Right lobe of liver (tissue), 4 donors: ENCODE measurements around the gene LARP1B.

Source experiments
- POLR2A ChIP-seq: fragments of 450-650 bp; IDR thresholded peaks from one replicate; pipeline ENCODE4 v1.6.1; 2017; ENCODE audit warnings: antibody characterized with exemption, mild to moderate bottlenecking
- TF ChIP-seq, protein P1 (sequence below), 4 donors: fragments of 200-600 bp in 3 of 4; fragments of 450-650 bp in 1 of 4; IDR thresholded peaks; one replicate each; pipeline versions ENCODE4 v1.5.1 to v1.8.0; 2016 to 2022; ENCODE audit warnings: antibody characterized with exemption in 4 of 4, mild to moderate bottlenecking in 2 of 4
- donor health status: DM: no; HTN: no; CAD: no.
- donor health status: DM: no; HTN: no; CAD: no.
- donor health status: DM: no; HTN: yes; CAD: no.

DNA sequence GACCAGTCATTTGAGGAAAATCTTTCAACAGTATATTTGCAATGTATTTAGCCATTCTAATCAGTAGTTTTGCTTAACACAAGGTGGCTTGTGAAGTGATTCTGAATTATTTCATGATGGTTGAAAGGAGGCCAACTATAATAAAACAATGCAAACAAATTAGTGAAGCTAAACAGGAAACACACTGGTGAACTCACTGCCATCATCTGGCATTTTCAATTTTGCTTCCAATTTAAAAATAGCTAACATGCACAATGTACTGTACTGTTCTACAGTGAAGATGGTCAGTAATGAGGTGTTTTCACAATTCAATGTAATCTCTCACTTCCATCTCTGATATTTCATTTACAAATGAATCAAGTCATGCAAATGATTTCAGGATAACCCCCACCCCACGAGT is 195.4 kb downstream of the LARP1B start:
- TF ChIP-seq, protein P1, sequence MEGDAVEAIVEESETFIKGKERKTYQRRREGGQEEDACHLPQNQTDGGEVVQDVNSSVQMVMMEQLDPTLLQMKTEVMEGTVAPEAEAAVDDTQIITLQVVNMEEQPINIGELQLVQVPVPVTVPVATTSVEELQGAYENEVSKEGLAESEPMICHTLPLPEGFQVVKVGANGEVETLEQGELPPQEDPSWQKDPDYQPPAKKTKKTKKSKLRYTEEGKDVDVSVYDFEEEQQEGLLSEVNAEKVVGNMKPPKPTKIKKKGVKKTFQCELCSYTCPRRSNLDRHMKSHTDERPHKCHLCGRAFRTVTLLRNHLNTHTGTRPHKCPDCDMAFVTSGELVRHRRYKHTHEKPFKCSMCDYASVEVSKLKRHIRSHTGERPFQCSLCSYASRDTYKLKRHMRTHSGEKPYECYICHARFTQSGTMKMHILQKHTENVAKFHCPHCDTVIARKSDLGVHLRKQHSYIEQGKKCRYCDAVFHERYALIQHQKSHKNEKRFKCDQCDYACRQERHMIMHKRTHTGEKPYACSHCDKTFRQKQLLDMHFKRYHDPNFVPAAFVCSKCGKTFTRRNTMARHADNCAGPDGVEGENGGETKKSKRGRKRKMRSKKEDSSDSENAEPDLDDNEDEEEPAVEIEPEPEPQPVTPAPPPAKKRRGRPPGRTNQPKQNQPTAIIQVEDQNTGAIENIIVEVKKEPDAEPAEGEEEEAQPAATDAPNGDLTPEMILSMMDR (IDR thresholded peaks at IDR 0.05), result no peak
- no peak for TF ChIP-seq POLR2A
